ENCODE results near the gene CX3CR1. TPM values are rescaled to one million over a fixed set of nuclear protein-coding genes. Genes with fewer than 3 reads are reported as not detected.
A peak's percentile ranks its signal among the peaks of the same experiment; 100 is the strongest.

The CX3CR1 gene
- total RNA-seq, 2 donors from 2014 or later = 0.57 to 0.66 TPM

GRCh38 chr3:39264053-39264452 lies 15.8 kb downstream of the CX3CR1 start:
- intact Hi-C loops (cut with DNase I) = no loop called here
- Histone ChIP-seq H3K4me1 (no peaks in the 10 kb centered on the region), H3K27me3 (no peaks in the 10 kb centered on the region), H3K36me3 (no peaks in the 10 kb centered on the region), H3K9ac (ENCODE audit: low read depth in 2 of 2, low read length in 2 of 2) (no peak overlapping the region), H3K4me3 (no peak overlapping the region), H3K27ac (no peak overlapping the region), H3K9me3 (no peaks in the 10 kb centered on the region)
- DNase-seq = no peak
- TF ChIP-seq CTCF (IDR thresholded peaks at IDR 0.05) = no peak

- no peak for TF ChIP-seq CTCF (IDR thresholded peaks at IDR 0.05)
- H3K36me3 ChIP-seq = no peaks in the 10 kb centered on the region
- intact Hi-C loops (cut with DNase I) = no loop called here
- no peak overlapping the region for H3K27ac ChIP-seq
- no peaks in the 10 kb centered on the region for H3K4me1 ChIP-seq
- no peak overlapping the region for H3K9ac ChIP-seq (ENCODE audit: low read depth in 2 of 2, low read length in 2 of 2)
- H3K27me3 ChIP-seq = no peaks in the 10 kb centered on the region
- H3K4me3 ChIP-seq = no peak overlapping the region
- DNase-seq = no peak
- no peaks in the 10 kb centered on the region for H3K9me3 ChIP-seq
Observed at GRCh38 chr3:39263576-39263975, 16.3 kb downstream of the CX3CR1 start.

GRCh38 chr3:39262846-39263245 lies 17.0 kb downstream of the CX3CR1 start:
- Histone ChIP-seq H3K9me3 (no peaks in the 10 kb centered on the region), H3K4me3 (no peak overlapping the region), H3K36me3 (no peaks in the 10 kb centered on the region), H3K4me1 (no peaks in the 10 kb centered on the region), H3K27ac (no peak overlapping the region), H3K9ac (ENCODE audit: low read depth in 2 of 2, low read length in 2 of 2) (no peak overlapping the region), H3K27me3 (no peaks in the 10 kb centered on the region)
- intact Hi-C loops (cut with DNase I) = no loop called here
- DNase-seq = no peak
- TF ChIP-seq CTCF (IDR thresholded peaks at IDR 0.05) = no peak

- H3K9me3 ChIP-seq = no peaks in the 10 kb centered on the region
- TF ChIP-seq CTCF (IDR thresholded peaks at IDR 0.05) = no peak
- H3K4me3 ChIP-seq = no peak overlapping the region
- intact Hi-C loops (cut with DNase I) = no loop called here
- no peaks in the 10 kb centered on the region for H3K4me1 ChIP-seq
- H3K27ac ChIP-seq = no peak overlapping the region
- no peaks in the 10 kb centered on the region for H3K36me3 ChIP-seq
- no peak for DNase-seq
- H3K27me3 ChIP-seq = no peaks in the 10 kb centered on the region
- no peak overlapping the region for H3K9ac ChIP-seq (ENCODE audit: low read depth in 2 of 2, low read length in 2 of 2)
Observed at GRCh38 chr3:39261726-39262125, 18.1 kb downstream of the CX3CR1 start.

- intact Hi-C loops (cut with DNase I) = no loop called here
- Histone ChIP-seq H3K9me3 (no peaks in the 10 kb centered on the region), H3K27ac (no peak overlapping the region), H3K9ac (ENCODE audit: low read depth in 2 of 2, low read length in 2 of 2) (no peak overlapping the region), H3K4me1 (no peaks in the 10 kb centered on the region), H3K36me3 (no peaks in the 10 kb centered on the region), H3K4me3 (no peak overlapping the region), H3K27me3 (no peaks in the 10 kb centered on the region)
- no peak for TF ChIP-seq CTCF (IDR thresholded peaks at IDR 0.05)
- DNase-seq = peak; percentile 43
Observed at GRCh38 chr3:39260957-39261356, 18.9 kb downstream of the CX3CR1 start.

GRCh38 chr3:39260318-39260717 lies 19.5 kb downstream of the CX3CR1 start:
- intact Hi-C loops (cut with DNase I) = no loop called here
- Histone ChIP-seq H3K27me3 (no peaks in the 10 kb centered on the region), H3K4me1 (no peaks in the 10 kb centered on the region), H3K9ac (ENCODE audit: low read depth in 2 of 2, low read length in 2 of 2) (no peak overlapping the region), H3K9me3 (no peaks in the 10 kb centered on the region), H3K4me3 (no peak overlapping the region), H3K36me3 (no peaks in the 10 kb centered on the region), H3K27ac (no peak overlapping the region)
- no peak for TF ChIP-seq CTCF (IDR thresholded peaks at IDR 0.05)
- no peak for DNase-seq

Measured in colonic mucosa (tissue), 4 donors.